ENCODE data around the gene FKBP1B.
"Not testable (repeated sequence)": the region's sequence is repeated elsewhere in the genome, so short reads cannot be mapped to it uniquely, and the experiment has no call there.

FKBP1B gene

GRCh38 chr2:24100732-24101131 lies 51.2 kb downstream of the FKBP1B start:
- DNase-seq (ENCODE audit: low read depth): not testable (repeated sequence)

- no peak for DNase-seq (ENCODE audit: low read depth)
Measured at GRCh38 chr2:24101992-24102391, 52.5 kb downstream of the FKBP1B start.

GRCh38 chr2:24102677-24103076 lies 53.1 kb downstream of the FKBP1B start:
- no peak for DNase-seq (ENCODE audit: low read depth)

GRCh38 chr2:24104110-24104650 lies 54.6 kb downstream of the FKBP1B start:
- no peak for DNase-seq (ENCODE audit: low read depth)

GRCh38 chr2:24104906-24105305 lies 55.4 kb downstream of the FKBP1B start:
- no peak for DNase-seq (ENCODE audit: low read depth)

GRCh38 chr2:24105816-24106215 lies 56.3 kb downstream of the FKBP1B start:
- DNase-seq (ENCODE audit: low read depth): no peak

GRCh38 chr2:24106786-24107185 lies 57.2 kb downstream of the FKBP1B start:
- DNase-seq (ENCODE audit: low read depth): no peak

- DNase-seq (ENCODE audit: low read depth): no peak
Measured at GRCh38 chr2:24107336-24107735, 57.8 kb downstream of the FKBP1B start.

- not testable (repeated sequence) for DNase-seq (ENCODE audit: low read depth)
Measured at GRCh38 chr2:24109431-24109830, 59.9 kb downstream of the FKBP1B start.

GRCh38 chr2:24110660-24111303 lies 61.2 kb downstream of the FKBP1B start:
- DNase-seq (ENCODE audit: low read depth): no peak

- no peak for DNase-seq (ENCODE audit: low read depth)
Measured at GRCh38 chr2:24111407-24111901, 61.9 kb downstream of the FKBP1B start.
